ENCODE results near the gene RHBDL1. TPM values are rescaled to one million over a fixed set of nuclear protein-coding genes. Genes with fewer than 3 reads are reported as not detected.

Gene RHBDL1
- total and polyA plus RNA-seq, 9 of the 15 experiments (the other 6 are each of a cell fraction or from before 2014, with no cell fraction given), result 0.03 to 5.6 (median 1.3) TPM; not detected in 1

DNA sequence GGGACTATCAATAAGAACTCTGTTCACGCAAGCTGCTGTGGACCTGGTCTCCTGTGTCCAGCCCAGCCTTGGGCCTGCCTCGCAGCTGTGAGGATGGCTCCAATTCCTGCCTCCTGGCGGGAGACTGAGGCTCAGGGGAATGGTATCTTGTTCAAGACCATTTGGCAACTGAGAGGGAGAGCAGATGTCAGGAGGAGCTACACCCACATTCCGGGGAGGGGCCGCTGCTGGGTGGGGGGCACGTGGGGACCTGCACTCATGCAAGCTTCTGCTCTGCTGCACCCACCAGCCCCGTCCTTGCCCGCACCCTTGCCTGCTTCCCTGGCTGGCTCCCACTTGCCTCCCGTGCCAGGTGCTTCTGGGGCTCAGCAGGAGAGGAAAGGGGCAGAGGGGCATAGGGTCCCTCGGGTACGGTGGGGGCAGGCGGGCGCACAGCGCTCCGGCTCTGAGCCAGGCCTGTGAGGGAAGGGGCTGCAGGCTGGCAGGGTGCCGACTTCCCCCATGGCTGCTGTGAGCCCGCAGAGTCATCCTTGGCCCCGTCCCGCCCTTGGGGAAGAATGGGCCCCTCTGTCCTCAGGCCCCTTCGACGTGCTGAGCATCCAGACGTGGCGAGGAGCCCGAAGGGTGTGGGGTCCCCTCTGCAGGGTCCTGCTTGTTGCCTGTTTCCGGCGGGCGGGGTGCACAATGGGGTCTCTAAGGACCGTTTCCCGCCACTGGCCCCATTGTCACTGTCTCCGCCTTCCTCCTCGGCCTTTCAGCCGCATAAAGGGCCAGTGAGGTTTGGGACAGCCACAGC lies 42.2 kb downstream of the RHBDL1 start (continued):
- TF ChIP-seq, protein P1, sequence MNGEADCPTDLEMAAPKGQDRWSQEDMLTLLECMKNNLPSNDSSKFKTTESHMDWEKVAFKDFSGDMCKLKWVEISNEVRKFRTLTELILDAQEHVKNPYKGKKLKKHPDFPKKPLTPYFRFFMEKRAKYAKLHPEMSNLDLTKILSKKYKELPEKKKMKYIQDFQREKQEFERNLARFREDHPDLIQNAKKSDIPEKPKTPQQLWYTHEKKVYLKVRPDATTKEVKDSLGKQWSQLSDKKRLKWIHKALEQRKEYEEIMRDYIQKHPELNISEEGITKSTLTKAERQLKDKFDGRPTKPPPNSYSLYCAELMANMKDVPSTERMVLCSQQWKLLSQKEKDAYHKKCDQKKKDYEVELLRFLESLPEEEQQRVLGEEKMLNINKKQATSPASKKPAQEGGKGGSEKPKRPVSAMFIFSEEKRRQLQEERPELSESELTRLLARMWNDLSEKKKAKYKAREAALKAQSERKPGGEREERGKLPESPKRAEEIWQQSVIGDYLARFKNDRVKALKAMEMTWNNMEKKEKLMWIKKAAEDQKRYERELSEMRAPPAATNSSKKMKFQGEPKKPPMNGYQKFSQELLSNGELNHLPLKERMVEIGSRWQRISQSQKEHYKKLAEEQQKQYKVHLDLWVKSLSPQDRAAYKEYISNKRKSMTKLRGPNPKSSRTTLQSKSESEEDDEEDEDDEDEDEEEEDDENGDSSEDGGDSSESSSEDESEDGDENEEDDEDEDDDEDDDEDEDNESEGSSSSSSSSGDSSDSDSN (IDR thresholded peaks at IDR 0.05; ENCODE audit: borderline replicate concordance in 1 of 2, low read depth in 2 of 2, low read length in 2 of 2), result no peak
- TF ChIP-seq FOXP1 (CRISPR knock-in tag; IDR thresholded peaks at IDR 0.05) (no peak), POLR2G (IDR thresholded peaks at IDR 0.05; ENCODE audit: low read depth, low read length) (peak; percentile 65)

DNA sequence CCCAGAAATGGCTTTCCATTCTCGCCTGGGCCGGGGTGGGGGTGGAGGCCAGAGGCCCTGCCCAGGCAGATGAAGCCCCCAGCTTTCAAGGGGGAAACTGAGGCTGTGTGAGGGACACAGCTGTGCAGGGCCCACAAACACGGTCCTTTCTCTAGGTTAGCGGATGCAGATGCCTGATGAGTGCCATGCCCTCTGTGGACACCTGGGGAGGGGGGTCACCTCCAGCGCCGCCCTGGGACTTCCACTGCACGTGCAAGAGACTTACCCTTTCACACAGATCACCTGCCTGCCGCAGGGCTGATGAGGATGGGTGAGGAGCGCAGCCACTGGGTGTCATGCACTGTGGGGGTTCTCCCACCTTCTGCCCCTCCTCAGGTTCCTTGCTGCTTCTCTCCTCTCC lies 42.9 kb downstream of the RHBDL1 start:
- Histone ChIP-seq H3K9ac (ENCODE audit: insufficient read depth in 1 of 2, low read depth in 2 of 2, low read length in 2 of 2) (peak overlapping the region in 1 of 2 experiments; percentile 70; a peak in 2 of 4 replicates), H3K79me2 (ENCODE audit: control insufficient read depth, insufficient read depth, low read length) (peaks cover 54% of the 10 kb centered on the region), H3K27me3 (ENCODE audit: control insufficient read depth in 2 of 2, insufficient read depth in 2 of 2, low read length in 2 of 2) (no peaks in the 10 kb centered on the region), H4K20me1 (replicated peaks; ENCODE audit: control insufficient read depth, insufficient read depth, low read length) (no peaks in the 10 kb centered on the region; the same call in 1 of the 2 replicates), H3K4me3 (no peak overlapping the region), H3K9me1 (ENCODE audit: control insufficient read depth, insufficient read depth, low read length) (peaks cover 3% of the 10 kb centered on the region), H3K36me3 (ENCODE audit: control insufficient read depth, insufficient read depth, low read length) (peaks cover 27% of the 10 kb centered on the region; the same call in 2 of the 3 replicates), H3K4me2 (ENCODE audit: insufficient read depth, low read length) (no peak overlapping the region), H2AFZ (ENCODE audit: low read depth, low read length) (no peak overlapping the region), H3K27ac (ENCODE audit: extremely low read depth, low read depth, low read length) (no peak overlapping the region), H3K9me3 (replicated peaks; ENCODE audit: control insufficient read depth, insufficient read depth, low read depth, low read length) (no peaks in the 10 kb centered on the region), H3K4me1 (replicated peaks in 1 of 2; ENCODE audit: control insufficient read depth in 2 of 2, insufficient read depth in 2 of 2, low read length in 2 of 2) (peaks cover 17 to 98% of the 10 kb centered on the region in 2 experiments; a peak in 4 of 5 replicates)
- BruUV-seq (replicated peaks), result no TSS peak
- FAIRE-seq (no peak), DNase-seq (ENCODE audit: extremely low read depth in 1 of 4, low spot score in 3 of 4) (no peak), ATAC-seq (no peak)
- WGBS (ENCODE audit: insufficient coverage, low coverage, missing lambda C conversion rate), result 88% methylated on average over 7 of the region's 9 CpGs
- peak; percentile 13; the same call in 1 of the 2 replicates for TF ChIP-seq SUPT5H (IDR thresholded peaks at IDR 0.05)
- TF ChIP-seq TCF3 (CRISPR knock-in tag; IDR thresholded peaks at IDR 0.05), result no peak
- in situ Hi-C loops (cut with MboI) (loop anchor here (10.0 kb wide), 1 partner anchor 336 kb away; no protein-coding TSS in a partner anchor), intact Hi-C loops (cut with micrococcal nuclease) (no loop called here)
- POLR2A ChIA-PET, result interaction anchor here (1.0 kb wide), 1 partner anchor 21 kb away, joined by 3 read pairs; no protein-coding TSS in a partner anchor
- CTCF ChIA-PET (ENCODE audit: low intra/inter-chr PET ratio), result no interaction called here

Measured in K562 (cell line).